HG03571 (cell line): ENCODE results near the gene SYS1.

Experiments used
- ATAC-seq: cut with Tn5 transposase; IDR thresholded peaks from one replicate; pipeline ENCODE4 v1.9.1; 2021; ENCODE audit not compliant: unreplicated experiment

The SYS1 gene

GRCh38 chr20:45378191-45378590 is 15.2 kb downstream of the SYS1 start, which contains the start of gene TP53TG5:
TSS of gene TP53TG5 (minus strand) at chr20:45378325. CDS start at chr20:45378236, 89 bp downstream.
- ATAC-seq = no peak

GRCh38 chr20:45387274-45387673 is 24.3 kb downstream of the SYS1 start:
- ATAC-seq = no peak

GRCh38 chr20:45390931-45391330 is 28.0 kb downstream of the SYS1 start:
- ATAC-seq = no peak

GRCh38 chr20:45391559-45391958 is 28.6 kb downstream of the SYS1 start:
- no peak for ATAC-seq

GRCh38 chr20:45392733-45393132 is 29.8 kb downstream of the SYS1 start:
- ATAC-seq = no peak

GRCh38 chr20:45394221-45395113 is 31.5 kb downstream of the SYS1 start:
- no peak for ATAC-seq

GRCh38 chr20:45395114-45395415 is 32.1 kb downstream of the SYS1 start:
- ATAC-seq = no peak

- ATAC-seq = no peak
Measured at GRCh38 chr20:45399018-45399417, 36.1 kb downstream of the SYS1 start.

GRCh38 chr20:45400346-45401031 is 37.5 kb downstream of the SYS1 start:
- no peak for ATAC-seq

GRCh38 chr20:45402946-45403345 is 40.0 kb downstream of the SYS1 start:
- no peak for ATAC-seq

- no peak for ATAC-seq
Measured at GRCh38 chr20:45404438-45404837, 41.5 kb downstream of the SYS1 start.

- ATAC-seq = no peak
Measured at GRCh38 chr20:45405571-45406259, 42.8 kb downstream of the SYS1 start.

- no peak for ATAC-seq
Measured at GRCh38 chr20:45406260-45407066, 43.5 kb downstream of the SYS1 start.

GRCh38 chr20:45407067-45407745 is 44.2 kb downstream of the SYS1 start:
- no peak for ATAC-seq

- ATAC-seq = no peak
Measured at GRCh38 chr20:45407783-45408645, 45.1 kb downstream of the SYS1 start, which contains the start of gene DBNDD2. TSS of gene DBNDD2 (plus strand) at chr20:45408289. CDS start at chr20:45408468, 179 bp downstream.

GRCh38 chr20:45408646-45409213 is 45.8 kb downstream of the SYS1 start:
- no peak for ATAC-seq

- ATAC-seq = no peak
Measured at GRCh38 chr20:45409521-45410272, 46.7 kb downstream of the SYS1 start.

GRCh38 chr20:45410887-45411286 is 47.9 kb downstream of the SYS1 start:
- ATAC-seq = no peak
